ENCODE measurements around the gene BPIFA3. TPM values are rescaled to one million over a fixed set of nuclear protein-coding genes. Genes with fewer than 3 reads are reported as not detected.

The BPIFA3 gene
- total RNA-seq, 1 donor from 2014 or later, result not detected

DNA sequence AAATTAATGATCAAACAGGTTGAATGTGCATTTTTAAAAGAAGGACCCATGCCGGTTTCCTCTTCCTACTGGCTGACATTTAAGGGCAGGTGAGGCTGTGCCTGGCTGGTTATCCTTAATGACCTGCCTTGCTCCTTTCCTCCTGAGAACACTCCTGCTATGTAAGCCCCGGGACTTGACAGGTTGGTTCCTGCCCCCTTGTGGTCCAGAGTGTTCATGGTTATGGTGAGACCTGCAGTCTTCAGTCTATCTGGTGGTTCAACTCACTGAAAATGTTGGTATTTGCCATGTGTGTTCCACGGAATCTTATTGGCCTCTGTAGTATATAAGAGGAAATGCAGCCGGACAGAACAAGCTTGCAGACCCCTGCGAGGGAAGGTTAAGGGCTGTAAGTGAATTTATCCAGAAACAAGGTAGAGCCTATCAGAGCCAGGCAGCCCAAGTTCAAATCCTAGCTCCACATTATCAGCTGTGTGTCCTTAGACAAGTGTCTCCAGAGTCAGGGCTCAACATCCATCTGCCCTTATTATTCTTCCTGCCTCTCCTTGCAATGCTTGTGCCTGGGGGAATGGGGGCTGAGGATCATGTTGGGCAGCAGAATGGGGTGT, 5.2 kb upstream of the BPIFA3 start:
- intact Hi-C loops (cut with micrococcal nuclease), result loop anchor here (2.0 kb wide), 1 partner anchor 309 kb away; no protein-coding TSS in a partner anchor

DNA sequence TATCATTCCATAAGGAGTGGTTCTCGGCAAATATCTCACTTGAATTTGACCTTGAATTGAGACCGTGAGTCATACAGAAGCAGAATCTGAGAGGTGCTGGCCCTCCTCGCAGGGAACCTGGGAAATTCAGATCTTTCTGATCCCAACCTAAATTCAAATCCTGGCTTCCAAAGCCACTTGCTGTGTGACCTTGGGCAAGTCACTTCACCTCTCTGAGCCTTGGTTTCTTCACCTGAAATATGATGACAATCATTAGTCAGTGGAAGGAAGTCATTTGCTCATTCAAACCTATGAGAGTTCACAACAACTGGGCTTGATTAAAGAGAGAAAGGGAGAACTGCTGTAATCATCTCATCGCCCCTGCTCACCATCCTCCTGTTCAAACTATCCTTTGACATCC, 7.2 kb downstream of the BPIFA3 start:
- intact Hi-C loops (cut with micrococcal nuclease), result no loop called here

DNA sequence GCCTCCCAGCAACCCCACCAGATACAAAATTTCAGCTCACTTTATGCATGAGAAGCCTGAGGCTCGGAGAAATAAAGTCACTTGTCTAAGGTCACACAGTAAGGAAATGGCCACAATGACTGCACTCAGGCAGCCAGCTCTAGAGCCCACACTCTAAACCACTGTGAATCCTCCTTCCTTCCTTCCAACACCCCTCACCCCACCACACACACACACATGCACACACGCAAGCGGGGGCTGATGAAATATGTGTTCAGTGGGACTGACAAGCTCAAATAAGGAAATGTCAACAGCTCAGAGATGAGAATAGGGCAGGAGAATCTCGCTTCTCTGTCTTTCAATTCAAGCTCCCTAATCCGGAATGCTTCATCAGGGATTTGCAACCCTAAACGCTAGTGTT, 12.7 kb downstream of the BPIFA3 start:
- intact Hi-C loops (cut with micrococcal nuclease), result no loop called here

DNA sequence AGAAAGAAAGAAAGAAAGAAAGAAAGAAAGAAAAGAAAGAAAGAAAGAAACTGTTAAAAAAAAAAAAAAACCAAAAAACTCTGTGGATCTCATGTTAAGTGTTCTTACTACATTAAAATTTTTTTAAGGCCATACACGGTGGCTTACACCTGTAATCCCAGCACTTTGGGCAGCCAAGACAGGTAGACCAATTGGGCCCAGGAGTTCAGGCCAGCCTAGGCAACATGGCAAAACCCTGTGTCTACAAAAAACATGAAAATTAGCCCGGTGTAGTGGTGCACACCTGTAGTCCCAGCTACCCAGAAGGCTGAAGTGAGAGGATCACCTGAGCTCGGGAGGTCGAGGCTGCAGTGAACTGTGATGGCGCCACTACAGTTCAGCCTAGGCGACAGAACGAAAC, 14.1 kb downstream of the BPIFA3 start:
- intact Hi-C loops (cut with micrococcal nuclease), result no loop called here

DNA sequence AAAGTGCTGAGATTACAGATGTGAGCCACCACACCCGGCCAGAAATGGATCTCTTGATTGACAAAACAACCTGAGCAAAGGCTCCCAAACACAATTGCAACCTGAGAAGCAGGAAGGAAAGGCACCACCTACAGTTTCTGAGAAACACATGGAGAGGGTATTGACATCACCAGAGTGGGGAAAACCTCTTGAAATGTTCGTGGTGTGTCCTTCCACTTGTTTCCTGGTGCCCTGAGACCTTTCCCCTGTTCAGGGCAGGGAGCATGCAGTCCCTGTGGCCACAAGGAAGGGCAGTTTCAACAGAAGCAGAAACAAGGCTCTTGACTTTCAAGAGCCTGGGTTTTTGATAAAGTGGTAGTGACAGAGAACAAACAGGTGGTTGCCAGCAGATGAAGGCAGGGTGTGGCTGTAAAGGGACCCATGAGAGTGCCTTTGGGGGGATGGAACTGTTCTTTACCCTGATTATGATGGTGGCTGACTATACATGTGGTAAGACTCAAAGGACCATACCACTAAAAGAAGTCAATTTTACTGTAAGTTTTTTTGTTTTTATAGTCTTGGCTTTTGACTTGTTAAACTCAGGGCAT, 15.4 kb downstream of the BPIFA3 start:
- intact Hi-C loops (cut with micrococcal nuclease), result no loop called here

DNA sequence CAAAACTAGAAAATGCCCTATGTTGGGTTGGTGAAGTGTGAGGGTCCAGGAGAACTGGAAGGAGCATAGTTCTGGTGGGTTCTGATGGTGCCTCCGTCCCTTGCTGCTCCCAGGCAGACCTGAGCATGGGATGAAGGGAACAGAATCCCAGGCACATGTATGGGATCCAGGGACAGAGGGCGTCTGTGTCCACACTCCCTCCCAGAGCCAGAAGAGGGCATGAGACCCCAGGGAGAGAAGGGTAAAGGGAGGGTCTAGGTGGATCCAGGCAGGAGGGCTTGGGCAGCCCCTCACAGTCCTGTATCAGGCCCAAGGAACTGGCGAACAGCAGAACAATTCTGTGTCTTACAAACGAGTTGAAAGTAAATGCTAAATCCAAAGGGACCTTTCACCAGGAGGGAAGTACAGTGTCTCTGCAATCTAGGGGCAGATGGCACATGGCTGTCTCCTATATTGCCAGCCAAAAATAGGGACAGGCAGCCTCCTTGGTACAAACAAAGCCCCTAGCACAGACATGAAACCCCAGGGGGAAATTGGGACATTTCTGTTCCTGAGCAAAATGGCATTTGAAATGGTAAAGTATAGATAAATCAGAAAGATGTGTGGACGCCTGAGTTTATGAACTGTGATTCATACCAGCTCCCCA, 16.1 kb downstream of the BPIFA3 start:
- intact Hi-C loops (cut with micrococcal nuclease), result no loop called here

DNA sequence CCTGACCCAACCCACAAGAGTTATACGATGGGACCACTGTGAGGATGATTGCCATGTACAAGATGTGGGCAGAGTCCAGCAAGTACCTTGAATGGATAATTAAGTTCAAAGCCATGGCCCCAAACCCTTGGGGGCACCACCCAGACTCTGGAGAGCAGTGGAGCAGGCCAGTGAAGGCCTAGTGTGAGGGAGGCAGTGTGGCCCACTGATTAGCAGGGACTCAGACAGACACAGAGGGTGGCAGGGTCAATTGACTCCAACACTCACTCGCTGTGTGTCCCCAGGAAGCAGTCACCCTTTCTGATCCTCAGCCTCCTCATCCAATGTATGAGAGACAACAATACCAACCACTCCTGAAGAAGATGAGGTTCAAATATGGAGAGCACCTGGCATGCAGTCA, 16.9 kb downstream of the BPIFA3 start:
- intact Hi-C loops (cut with micrococcal nuclease), result no loop called here

DNA sequence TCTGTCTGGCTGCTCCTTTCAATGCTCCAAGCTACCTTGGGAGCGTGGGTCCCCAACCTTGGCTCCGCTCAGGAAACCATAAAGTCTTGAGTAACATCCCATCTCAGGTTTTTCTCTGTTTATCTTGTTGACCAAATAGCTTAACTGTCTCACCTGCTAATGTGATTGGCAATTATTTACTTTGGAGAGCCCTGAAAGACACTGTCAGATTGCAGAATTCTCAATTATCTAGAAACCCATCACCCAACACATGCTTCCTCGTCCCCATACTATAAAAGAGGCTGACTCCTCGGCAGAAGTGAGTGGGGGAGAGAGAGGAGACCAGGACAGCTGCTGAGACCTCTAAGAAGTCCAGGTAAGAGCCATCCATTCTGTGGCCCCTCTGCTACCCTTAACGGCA, 18.5 kb downstream of the BPIFA3 start, which contains the start of gene BPIFA1:
Gene BPIFA1, plus strand, starts transcription at position 301 of the 400 bp plus-strand sequence. CDS start 1,716 bp downstream, outside the sequence.
- intact Hi-C loops (cut with micrococcal nuclease), result no loop called here

DNA sequence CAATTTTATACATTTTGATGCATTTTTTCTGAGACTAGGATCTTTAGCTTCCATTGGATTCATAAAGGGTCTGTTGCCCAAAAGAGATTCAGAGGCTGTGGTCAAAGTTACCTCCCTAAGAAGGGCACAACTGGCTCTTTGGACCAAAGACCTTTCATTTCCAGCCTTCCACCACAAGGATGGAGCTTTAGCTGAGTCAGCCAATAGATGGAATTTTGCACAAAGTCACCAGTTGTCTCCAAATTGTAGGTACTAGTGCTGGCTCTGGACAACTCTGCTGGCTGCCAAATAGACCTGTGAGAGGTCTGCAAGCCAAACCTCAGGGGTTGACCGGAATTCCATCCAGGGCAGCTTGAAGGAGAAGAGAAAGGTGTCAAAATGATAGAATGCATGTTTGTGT, 19.2 kb downstream of the BPIFA3 start:
- intact Hi-C loops (cut with micrococcal nuclease), result no loop called here

DNA sequence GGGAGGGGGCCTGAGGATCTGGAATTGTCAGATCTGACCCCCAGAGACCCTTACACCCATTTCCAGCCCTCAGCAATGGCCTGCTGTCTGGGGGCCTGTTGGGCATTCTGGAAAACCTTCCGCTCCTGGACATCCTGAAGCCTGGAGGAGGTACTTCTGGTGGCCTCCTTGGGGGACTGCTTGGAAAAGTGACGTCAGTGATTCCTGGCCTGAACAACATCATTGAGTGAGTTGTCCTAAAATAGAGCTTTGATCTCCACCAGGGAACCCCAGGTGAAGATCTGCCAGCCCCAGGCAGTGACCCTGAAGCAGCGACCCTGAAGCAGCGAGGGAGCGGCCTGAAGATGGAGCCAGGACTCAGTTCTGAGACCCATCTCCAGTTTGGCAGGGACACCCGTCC, 20.8 kb downstream of the BPIFA3 start:
- intact Hi-C loops (cut with micrococcal nuclease), result no loop called here

DNA sequence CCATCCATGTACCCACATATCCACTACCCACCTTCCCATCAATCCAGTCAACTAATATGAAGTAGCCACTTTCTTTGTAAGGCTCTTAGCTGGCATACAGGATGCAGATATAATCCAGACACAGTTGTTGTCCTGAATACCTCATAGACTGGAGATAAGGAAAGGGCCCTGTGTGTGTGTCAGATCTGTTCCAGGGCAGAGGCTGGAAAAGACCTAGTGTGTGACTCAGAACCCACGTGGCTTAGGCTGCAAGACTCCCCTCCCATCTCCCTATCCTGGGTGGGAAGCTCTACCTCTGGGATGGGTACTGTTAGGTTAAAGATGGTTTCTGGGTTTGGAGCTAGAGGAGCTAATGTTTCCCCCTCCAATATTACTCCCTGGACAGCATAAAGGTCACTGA, 22.3 kb downstream of the BPIFA3 start:
- intact Hi-C loops (cut with micrococcal nuclease), result no loop called here

DNA sequence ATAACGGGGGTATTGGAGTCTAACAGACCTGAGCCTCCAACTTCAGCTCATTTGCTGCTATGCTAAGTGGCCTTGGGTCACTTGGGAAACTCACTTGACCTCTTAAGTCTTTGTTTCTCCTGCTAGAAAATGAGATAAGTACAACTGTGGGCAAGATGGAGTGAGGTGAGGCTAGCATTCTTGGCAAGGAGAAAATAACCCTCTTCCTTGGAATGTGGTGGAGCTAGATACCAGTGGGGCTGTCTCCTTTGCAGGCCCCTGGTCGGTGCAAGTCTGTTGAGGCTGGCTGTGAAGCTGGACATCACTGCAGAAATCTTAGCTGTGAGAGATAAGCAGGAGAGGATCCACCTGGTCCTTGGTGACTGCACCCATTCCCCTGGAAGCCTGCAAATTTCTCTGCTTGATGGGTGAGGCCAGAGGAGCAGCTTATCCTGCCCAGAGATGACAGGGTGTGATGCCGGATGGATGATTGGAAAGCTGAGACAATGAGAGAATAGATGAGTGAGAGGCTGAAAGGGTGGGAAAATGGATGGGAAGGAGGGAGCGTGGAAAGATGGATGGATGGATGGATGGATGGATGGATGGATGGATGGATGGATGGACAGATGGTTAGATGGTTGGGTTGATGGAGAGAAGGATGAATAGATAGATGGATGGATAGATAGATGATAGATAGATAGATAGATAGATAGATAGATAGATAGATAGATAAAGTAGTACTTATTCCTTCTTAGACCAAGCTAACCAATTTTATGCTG, 23.0 kb downstream of the BPIFA3 start:
- intact Hi-C loops (cut with micrococcal nuclease), result no loop called here

DNA sequence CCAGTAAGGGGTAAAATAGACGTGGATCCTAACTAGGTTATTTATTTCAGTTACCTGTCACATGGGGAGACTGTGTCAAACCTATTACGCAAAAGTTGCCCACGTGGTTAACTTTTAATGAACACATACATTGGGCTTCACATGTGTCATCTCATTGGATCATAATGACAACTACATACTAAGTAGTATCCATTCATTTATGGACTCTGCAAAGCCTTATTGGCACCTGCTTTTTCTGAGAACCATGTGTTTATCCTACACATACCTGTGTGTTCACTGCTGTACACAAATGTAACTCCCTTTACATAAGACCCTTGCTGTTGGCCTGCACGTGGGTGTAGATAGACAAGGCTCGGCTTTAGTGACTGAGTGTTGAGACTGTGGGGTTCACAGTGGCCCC, 23.8 kb downstream of the BPIFA3 start:
- intact Hi-C loops (cut with micrococcal nuclease), result no loop called here

DNA sequence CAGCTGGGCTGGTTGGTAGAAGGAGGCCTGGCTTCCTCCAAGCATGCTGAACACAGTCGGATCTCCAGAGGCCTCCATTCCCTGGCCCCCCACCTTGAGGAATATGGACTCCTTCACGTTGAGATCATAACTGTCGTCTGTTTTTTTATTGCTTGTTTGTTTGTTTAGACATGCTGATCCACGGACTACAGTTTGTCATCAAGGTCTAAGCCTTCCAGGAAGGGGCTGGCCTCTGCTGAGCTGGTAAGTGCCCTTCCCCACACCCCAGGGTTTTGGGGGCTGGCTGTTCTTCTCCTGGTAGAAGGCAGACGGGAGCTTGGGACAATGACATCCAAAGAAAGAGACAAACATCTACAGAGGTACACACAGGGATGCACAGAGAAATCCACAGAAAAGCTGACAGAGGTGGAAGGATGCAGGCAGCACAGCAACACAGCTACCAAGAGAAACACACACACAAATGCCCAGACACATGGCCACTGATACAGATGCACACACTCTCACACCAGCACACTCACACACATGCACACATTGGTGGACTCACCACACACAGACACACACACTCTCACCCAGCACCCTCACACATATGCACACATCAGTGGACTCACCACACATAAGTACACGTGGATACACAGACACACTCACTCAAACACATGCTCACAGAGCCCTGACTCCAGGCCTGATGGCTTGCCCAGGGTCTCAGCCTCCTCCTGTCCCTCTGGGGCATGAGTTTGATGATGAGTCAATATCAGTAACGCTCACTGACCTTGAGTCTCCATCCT, 25.4 kb downstream of the BPIFA3 start:
- intact Hi-C loops (cut with micrococcal nuclease), result no loop called here

DNA sequence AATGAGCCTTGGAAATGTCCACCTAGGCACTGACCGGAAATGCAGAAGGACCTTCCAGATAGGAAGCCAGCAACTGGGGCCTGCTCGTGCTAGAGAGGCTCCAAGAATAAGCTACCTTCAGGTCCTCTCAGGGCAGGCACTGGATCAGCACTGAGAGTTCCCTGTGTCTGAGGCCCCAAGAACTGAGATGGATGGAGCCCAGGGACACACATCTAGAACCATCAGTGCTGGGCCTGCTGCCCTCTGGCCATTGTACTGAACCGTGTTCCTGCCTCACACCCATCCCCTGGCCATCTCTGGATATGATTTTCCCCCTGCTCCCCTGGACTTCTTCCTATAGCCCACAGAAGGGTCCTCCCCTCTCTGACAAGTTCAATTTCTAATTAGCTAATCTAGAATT, 28.9 kb downstream of the BPIFA3 start:
- intact Hi-C loops (cut with micrococcal nuclease), result no loop called here

DNA sequence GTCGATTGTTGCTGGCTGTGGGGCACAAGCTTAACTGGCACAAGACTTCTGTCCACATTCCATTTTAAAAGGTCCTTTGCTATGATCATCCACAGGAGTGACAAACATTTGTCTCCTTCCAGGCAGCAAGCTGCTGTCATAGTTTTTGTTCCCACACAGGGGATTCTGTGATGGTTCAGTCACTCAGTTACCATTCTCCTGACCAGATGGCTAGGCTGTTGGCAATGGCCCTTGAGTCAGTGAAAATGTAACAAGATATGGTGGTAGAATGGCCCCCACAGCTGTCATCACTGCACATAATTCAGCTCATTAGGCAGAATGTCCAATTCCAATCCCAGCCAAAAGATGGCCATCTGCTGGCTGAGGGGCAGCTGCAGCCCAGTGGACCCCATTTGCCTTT, 32.3 kb downstream of the BPIFA3 start:
- intact Hi-C loops (cut with micrococcal nuclease), result no loop called here

DNA sequence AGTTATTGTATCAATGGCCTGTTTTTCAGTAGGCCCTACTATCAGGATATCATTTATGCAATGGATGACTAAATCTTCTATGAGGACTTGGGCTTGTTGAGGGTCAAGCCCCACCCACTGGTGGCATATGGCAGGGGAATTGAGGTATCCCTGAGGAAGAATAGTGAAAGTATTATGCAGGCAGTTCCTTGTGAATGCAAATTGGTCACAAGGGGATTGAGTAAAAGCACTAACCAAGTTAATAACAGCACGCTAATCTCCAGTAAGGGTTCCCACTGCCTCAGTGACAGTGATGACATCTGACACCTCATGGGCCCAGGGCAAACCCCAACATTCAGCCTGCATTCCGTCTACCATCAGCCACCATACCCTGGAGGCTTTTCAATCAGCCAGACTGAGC, 33.5 kb downstream of the BPIFA3 start:
- intact Hi-C loops (cut with micrococcal nuclease), result no loop called here

DNA sequence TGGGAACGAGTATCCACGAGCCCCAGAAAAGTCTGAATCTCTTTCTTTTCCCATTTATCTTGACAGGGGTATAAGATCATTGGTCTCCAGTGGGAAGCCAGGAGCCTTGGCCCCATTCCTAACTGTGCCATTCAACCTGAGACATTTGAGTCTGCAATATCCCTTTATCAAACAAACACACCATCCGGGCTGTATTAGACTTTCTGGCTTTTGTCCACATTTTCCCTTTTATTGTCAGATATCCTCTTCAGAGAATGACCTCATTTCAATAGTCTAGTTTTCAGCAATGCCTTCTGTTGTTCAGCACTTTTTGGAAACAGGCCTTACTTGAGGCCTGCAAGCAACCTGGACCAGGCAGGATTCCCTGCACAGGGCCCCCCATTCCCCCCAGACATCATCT, 34.3 kb downstream of the BPIFA3 start:
- intact Hi-C loops (cut with micrococcal nuclease), result no loop called here

DNA sequence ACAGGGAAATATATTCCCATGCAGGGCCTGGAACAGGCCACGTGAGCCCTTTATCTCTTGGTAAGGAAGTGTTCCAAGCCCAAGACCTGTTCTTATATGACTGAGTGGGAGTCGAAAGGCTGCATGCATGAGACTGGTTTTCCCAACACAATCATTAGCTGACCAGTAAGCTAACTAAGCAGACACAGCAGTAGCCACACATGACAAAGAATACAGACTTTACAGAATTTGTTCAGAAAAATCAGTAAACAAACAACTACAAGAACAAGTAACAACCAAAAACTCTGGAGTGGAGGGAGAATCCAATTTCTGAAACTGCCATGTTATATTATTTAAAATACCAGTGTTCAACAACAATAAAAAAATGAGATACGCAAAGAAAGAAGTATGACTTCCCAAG, 35.3 kb downstream of the BPIFA3 start:
- intact Hi-C loops (cut with micrococcal nuclease), result no loop called here

DNA sequence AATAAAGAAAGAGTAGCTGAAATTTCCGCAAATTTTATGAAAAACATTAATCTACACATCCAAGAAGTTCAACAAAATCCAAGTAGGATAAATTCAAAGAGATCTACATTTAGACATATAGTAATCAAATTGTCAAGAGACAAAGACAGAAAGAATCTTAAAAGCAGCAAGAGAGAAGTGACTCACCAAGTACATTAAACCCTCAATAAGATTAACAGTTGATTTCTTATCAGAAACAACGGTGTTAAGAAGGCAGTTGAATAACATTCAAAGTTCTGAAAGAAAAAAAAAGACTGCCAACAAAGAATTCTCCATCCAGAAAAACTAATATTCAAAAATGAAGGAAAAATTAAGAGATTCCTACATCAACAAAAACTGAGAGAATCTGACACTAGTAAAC, 37.9 kb downstream of the BPIFA3 start:
- intact Hi-C loops (cut with micrococcal nuclease), result no loop called here

DNA sequence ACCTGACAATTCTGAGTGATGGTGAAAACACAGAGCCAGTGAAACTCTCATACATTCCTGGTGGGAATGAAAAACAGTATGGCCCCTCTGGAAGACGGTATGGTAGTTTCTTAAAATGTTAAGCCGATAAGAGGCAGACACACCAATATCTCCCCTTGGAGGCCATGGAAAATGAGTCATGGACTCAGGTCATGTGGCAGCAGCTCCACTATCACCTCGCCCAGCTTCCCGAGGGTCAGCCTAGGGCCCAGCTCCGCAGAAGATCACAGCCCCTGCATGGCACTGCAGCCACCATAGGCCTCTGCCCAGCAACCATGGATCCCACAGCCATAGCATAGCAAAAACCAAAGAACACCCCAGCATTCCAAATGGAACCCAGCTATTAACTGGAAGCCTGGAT, 40.1 kb downstream of the BPIFA3 start:
- intact Hi-C loops (cut with micrococcal nuclease), result no loop called here

All from T-helper 2 cell treated with Interferon-gamma antibody and Interleukin-4, amounts not matched to agents 100 ng/mL and 5 ng/mL, for 36 hours (primary cell).